ENCODE results near the gene ROPN1L.

DNA sequence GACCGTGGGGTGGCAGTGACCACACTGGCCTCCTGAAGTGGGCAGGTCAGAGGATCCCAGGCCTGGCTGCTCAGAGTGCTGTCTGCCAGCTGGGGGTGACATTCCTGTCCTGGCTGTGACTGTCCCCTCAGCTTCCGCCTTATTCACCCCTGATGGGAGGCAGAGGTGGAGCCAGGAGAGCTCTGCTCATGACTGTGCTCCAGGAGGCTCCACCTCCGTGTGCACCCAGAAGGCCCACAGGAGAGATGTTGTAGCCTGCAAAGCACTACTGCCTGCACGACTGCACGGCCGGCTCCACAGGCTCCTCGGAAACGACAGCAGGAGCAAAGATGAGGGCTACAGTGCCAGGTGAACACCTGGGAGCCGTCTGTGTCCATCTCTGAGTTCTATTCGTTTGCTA lies 60.9 kb downstream of the ROPN1L start:
- TF ChIP-seq, protein P1, sequence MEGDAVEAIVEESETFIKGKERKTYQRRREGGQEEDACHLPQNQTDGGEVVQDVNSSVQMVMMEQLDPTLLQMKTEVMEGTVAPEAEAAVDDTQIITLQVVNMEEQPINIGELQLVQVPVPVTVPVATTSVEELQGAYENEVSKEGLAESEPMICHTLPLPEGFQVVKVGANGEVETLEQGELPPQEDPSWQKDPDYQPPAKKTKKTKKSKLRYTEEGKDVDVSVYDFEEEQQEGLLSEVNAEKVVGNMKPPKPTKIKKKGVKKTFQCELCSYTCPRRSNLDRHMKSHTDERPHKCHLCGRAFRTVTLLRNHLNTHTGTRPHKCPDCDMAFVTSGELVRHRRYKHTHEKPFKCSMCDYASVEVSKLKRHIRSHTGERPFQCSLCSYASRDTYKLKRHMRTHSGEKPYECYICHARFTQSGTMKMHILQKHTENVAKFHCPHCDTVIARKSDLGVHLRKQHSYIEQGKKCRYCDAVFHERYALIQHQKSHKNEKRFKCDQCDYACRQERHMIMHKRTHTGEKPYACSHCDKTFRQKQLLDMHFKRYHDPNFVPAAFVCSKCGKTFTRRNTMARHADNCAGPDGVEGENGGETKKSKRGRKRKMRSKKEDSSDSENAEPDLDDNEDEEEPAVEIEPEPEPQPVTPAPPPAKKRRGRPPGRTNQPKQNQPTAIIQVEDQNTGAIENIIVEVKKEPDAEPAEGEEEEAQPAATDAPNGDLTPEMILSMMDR (IDR thresholded peaks at IDR 0.05): no peak
- no peak for TF ChIP-seq EZH2 (IDR thresholded peaks at IDR 0.05; ENCODE audit: borderline replicate concordance, insufficient read depth, low read depth, low read length, poor library complexity, severe bottlenecking)
